ENCODE data around the gene SNX32. TPM values are rescaled to one million over a fixed set of nuclear protein-coding genes. Genes with fewer than 3 reads are reported as not detected.
A peak's percentile ranks its signal among the peaks of the same experiment; 100 is the strongest.

SNX32 gene
- polyA plus RNA-seq, 2 of the 4 experiments (the other 2 are of a cell fraction), result 0.08 TPM; not detected in 1

DNA sequence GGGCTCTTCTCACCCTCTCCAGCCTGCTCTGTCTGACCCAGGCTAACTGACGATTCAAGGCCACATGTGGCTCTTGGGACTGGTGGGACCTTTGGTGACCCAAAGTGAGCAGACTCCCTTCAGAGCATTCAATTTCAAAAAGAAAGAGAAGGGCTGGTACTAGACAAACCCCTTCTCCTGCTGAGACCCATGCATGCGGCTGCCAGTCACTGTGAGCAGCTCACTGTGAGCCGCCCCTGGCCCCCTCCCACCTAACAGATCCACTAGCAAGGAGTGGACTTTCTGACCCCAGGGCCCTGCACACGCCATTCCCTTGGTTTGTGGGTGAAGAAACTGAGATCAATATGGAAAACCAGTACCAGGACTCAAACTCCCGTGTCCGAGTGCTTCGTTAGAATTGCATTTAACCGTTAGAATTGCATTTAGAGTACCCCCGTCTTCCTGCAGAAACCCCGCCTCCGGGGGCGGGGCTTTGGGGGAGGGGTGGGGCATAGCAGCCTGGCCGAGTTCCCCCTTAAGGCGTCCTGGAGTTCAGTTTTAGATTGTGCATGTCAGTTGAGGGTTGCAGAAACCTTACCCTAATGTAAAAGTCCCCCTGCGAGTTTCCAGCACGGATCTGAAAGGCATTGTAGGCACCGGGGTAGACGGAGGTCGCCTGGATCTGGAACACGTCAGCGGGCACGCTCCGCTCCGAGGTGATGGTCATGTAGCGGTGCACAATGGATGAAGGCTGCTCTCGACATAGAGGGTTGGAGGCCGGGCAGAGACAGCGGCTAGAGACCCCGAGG is 33.7 kb downstream of the SNX32 start:
- 79% methylated on average over 29 of the region's 29 CpGs for WGBS (ENCODE audit: missing lambda C conversion rate)
- H3K9me3 ChIP-seq, result no peaks in the 10 kb centered on the region
- CTCF ChIA-PET, result interaction anchor here (0.9 to 7.5 kb wide), 9 partner anchors 7 to 156 kb away, joined by 3 to 158 read pairs (median 5); partner anchors contain the start of genes CCDC85B, CFL1, FIBP and KAT5
- no peaks in the 10 kb centered on the region for H3K4me1 ChIP-seq
- no peak overlapping the region for H3K4me2 ChIP-seq
- TF ChIP-seq MYC (IDR thresholded peaks at IDR 0.05; ENCODE audit: borderline replicate concordance, low read length), result no peak
- TF ChIP-seq SREBF2 (IDR thresholded peaks at IDR 0.05), result no peak
- TF ChIP-seq, protein P1, sequence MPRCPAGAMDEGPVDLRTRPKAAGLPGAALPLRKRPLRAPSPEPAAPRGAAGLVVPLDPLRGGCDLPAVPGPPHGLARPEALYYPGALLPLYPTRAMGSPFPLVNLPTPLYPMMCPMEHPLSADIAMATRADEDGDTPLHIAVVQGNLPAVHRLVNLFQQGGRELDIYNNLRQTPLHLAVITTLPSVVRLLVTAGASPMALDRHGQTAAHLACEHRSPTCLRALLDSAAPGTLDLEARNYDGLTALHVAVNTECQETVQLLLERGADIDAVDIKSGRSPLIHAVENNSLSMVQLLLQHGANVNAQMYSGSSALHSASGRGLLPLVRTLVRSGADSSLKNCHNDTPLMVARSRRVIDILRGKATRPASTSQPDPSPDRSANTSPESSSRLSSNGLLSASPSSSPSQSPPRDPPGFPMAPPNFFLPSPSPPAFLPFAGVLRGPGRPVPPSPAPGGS (IDR thresholded peaks at IDR 0.05), result no peak
- no peak for TF ChIP-seq PHF8 (IDR thresholded peaks at IDR 0.05; ENCODE audit: borderline replicate concordance, low read depth)
- TF ChIP-seq, protein P2, sequence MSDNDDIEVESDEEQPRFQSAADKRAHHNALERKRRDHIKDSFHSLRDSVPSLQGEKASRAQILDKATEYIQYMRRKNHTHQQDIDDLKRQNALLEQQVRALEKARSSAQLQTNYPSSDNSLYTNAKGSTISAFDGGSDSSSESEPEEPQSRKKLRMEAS (IDR thresholded peaks at IDR 0.05), result no peak
- TF ChIP-seq, protein P3, sequence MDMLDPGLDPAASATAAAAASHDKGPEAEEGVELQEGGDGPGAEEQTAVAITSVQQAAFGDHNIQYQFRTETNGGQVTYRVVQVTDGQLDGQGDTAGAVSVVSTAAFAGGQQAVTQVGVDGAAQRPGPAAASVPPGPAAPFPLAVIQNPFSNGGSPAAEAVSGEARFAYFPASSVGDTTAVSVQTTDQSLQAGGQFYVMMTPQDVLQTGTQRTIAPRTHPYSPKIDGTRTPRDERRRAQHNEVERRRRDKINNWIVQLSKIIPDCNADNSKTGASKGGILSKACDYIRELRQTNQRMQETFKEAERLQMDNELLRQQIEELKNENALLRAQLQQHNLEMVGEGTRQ (IDR thresholded peaks at IDR 0.05), result no peak
- no peak for TF ChIP-seq JUN (IDR thresholded peaks at IDR 0.05)
- no peak for TF ChIP-seq FOSL2 (IDR thresholded peaks at IDR 0.05)
- TF ChIP-seq FOSL2 (CRISPR knock-in tag; IDR thresholded peaks at IDR 0.05), result no peak
- TF ChIP-seq, protein P4, sequence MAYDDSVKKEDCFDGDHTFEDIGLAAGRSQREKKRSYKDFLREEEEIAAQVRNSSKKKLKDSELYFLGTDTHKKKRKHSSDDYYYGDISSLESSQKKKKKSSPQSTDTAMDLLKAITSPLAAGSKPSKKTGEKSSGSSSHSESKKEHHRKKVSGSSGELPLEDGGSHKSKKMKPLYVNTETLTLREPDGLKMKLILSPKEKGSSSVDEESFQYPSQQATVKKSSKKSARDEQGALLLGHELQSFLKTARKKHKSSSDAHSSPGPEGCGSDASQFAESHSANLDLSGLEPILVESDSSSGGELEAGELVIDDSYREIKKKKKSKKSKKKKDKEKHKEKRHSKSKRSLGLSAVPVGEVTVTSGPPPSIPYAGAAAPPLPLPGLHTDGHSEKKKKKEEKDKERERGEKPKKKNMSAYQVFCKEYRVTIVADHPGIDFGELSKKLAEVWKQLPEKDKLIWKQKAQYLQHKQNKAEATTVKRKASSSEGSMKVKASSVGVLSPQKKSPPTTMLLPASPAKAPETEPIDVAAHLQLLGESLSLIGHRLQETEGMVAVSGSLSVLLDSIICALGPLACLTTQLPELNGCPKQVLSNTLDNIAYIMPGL (CRISPR knock-in tag; IDR thresholded peaks at IDR 0.05; ENCODE audit: borderline replicate concordance), result no peak
- no peak for TF ChIP-seq KDM5A (IDR thresholded peaks at IDR 0.05)
- TF ChIP-seq POLR2A (IDR thresholded peaks at IDR 0.05; ENCODE audit: low read length), result no peak
- TF ChIP-seq HDAC2 (IDR thresholded peaks at IDR 0.05), result no peak
- no peak for TF ChIP-seq RARB (CRISPR knock-in tag; IDR thresholded peaks at IDR 0.05)
- TF ChIP-seq, protein P5, sequence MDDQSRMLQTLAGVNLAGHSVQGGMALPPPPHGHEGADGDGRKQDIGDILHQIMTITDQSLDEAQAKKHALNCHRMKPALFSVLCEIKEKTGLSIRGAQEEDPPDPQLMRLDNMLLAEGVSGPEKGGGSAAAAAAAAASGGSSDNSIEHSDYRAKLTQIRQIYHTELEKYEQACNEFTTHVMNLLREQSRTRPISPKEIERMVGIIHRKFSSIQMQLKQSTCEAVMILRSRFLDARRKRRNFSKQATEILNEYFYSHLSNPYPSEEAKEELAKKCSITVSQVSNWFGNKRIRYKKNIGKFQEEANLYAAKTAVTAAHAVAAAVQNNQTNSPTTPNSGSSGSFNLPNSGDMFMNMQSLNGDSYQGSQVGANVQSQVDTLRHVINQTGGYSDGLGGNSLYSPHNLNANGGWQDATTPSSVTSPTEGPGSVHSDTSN (IDR thresholded peaks at IDR 0.05), result no peak
- no peak overlapping the region for H3K27ac ChIP-seq
- no peak for FAIRE-seq
- POLR2A ChIA-PET, result interaction anchor here (1.1 to 2.9 kb wide), 2 partner anchors 8 to 9 kb away, joined by 4 to 15 read pairs; partner anchors contain the start of genes CFL1 and MUS81
- no peak overlapping the region for H3K4me3 ChIP-seq
- ATAC-seq, result no peak
- no peak for DNase-seq (ENCODE audit: low read depth in 1 of 2, low spot score in 1 of 2)

DNA sequence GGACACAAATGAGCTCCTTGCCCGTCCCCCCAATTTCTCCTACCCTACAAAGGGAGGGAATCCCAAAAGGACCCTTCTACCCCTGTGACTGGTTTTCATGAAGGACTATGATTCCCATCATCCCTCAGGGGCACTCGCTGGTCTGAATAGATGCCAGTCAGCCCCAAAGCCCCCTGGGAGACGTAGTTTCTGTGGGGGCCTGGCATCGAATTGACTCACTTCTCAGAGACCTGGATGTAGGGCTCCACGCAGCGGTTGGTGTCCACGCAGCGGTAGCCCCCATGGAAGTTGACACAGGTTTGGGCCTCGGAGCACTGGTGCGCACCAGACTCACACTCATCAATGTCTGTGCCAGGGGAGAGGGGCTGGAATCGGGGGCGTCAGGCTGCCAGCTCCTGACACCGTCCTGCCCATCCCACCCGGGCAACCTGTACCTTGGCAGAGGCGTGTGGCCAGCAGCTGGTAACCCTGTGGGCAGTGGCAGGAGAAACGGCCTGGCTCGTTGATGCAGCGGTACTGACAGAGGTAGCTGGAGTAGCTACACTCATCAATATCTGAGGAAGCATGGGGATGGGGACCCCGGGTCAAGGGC is 34.4 kb downstream of the SNX32 start:
- no peak overlapping the region for H3K4me3 ChIP-seq
- 84% methylated on average over 14 of the region's 19 CpGs for WGBS (ENCODE audit: missing lambda C conversion rate)
- FAIRE-seq (no peak), ATAC-seq (0 out of 6 replicates have a peak, but pooled peaks of 1 of the 2 experiments have one; percentile 4), DNase-seq (ENCODE audit: low read depth in 1 of 2, low spot score in 1 of 2) (no peak)
- peaks cover 6% of the 10 kb centered on the region for H3K4me1 ChIP-seq
- no peak overlapping the region for H3K27ac ChIP-seq
- ChIA-PET CTCF (interaction anchor here (1.0 to 7.5 kb wide), 5 partner anchors 8 to 157 kb away, joined by 3 to 158 read pairs (median 12); partner anchors contain the start of genes CFL1, FIBP, KAT5 and MUS81), POLR2A (interaction anchor here (2.1 to 2.9 kb wide), 2 partner anchors 8 to 21 kb away, joined by 9 to 15 read pairs; partner anchors contain the start of genes FIBP and MUS81)
- H3K9me3 ChIP-seq, result no peaks in the 10 kb centered on the region
- no peak overlapping the region for H3K4me2 ChIP-seq
- TF ChIP-seq JUN (IDR thresholded peaks at IDR 0.05), result peak in 1 of 2 experiments; percentile 42; a peak in 2 of 5 replicates
- no peak for TF ChIP-seq SMC3 (IDR thresholded peaks at IDR 0.05)
